ENCODE results near the gene THBS3.

THBS3 gene

GRCh38 chr1:155186794-155187455 is 20.8 kb downstream of the THBS3 start:
- DNase-seq = no peak

- DNase-seq = no peak
These were observed 21.5 kb downstream of the THBS3 start for GRCh38 chr1:155186067-155186793.

GRCh38 chr1:155185783-155186066 is 22.0 kb downstream of the THBS3 start:
- DNase-seq = no peak

- no peak for DNase-seq
These were observed 22.6 kb downstream of the THBS3 start for GRCh38 chr1:155184835-155185782.

- DNase-seq = no peak
These were observed 23.3 kb downstream of the THBS3 start for GRCh38 chr1:155184351-155184811.

GRCh38 chr1:155183775-155184221 is 23.9 kb downstream of the THBS3 start:
- DNase-seq = no peak

GRCh38 chr1:155182052-155182550 is 25.6 kb downstream of the THBS3 start:
- no peak for DNase-seq

- DNase-seq = no peak
These were observed 26.2 kb downstream of the THBS3 start for GRCh38 chr1:155181371-155182051.

GRCh38 chr1:155179112-155180031 is 28.3 kb downstream of the THBS3 start:
- no peak for DNase-seq

- no peak for DNase-seq
These were observed 29.1 kb downstream of the THBS3 start for GRCh38 chr1:155178441-155179111.

GRCh38 chr1:155177918-155178281 is 29.8 kb downstream of the THBS3 start:
- no peak for DNase-seq

- DNase-seq = no peak
These were observed 30.3 kb downstream of the THBS3 start for GRCh38 chr1:155177192-155177917.

GRCh38 chr1:155176544-155177071 is 31.1 kb downstream of the THBS3 start:
- DNase-seq = peak; percentile 92

GRCh38 chr1:155175927-155176371 is 31.7 kb downstream of the THBS3 start:
- peak; percentile 49 for DNase-seq

- no peak for DNase-seq
These were observed 32.3 kb downstream of the THBS3 start for GRCh38 chr1:155175281-155175926.

- DNase-seq = peak; percentile 68
These were observed 33.1 kb downstream of the THBS3 start for GRCh38 chr1:155174324-155175280.

- peak; percentile 85 for DNase-seq
These were observed 34.0 kb downstream of the THBS3 start, which contains the start of gene TRIM46 for GRCh38 chr1:155173478-155174323. Gene TRIM46, plus strand, starts transcription at chr1:155173849. Its CDS starts 118 bp downstream, at chr1:155173967.

Data from activated CD4-positive, alpha-beta T cell treated with anti-CD3 and anti-CD28 coated beads, Interleukin-2, Interleukin-6, amounts not matched to agents 100 ng/mL and 50 ng/mL, durations not matched to agents 16 hours and 8 hours (primary cell).